ENCODE measurements around the gene SASH1. TPM values are rescaled to one million over a fixed set of nuclear protein-coding genes. Genes with fewer than 3 reads are reported as not detected.

The SASH1 gene
- total and polyA plus RNA-seq, 2 of the 8 experiments (the other 6 are each of a cell fraction or from before 2014, with no cell fraction given), result 6.0 to 20.2 TPM

DNA sequence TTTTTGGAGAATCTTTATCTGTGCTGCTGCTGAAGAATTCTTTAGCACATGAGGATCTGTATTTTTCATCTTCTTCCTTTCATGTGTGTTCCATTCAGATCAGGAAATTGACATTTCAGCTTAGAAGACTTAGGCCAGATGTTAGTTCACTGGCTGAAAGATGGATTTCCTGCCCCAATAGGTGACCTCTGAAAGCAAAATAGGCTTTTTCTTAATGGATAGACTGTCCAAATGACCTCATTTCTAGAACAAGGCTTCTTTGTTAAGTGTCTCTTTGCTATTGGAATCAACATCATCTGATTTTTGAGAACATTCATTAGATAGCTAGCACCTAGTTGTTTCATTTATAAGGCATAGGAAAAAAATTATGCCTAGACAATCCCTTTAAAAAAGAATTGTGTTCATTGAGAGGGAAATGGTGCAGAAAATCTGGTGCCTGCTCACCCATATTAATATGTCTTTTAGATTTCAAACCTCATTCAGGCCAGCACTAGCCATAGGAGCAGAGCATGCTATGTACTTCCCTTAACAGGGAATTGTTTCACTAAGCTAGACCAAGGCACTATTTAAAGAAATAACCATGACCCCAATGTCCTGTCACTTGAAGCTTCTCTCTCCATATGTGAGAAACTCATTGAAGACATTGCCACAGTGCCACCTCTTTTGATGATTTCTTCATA lies 13.6 kb upstream of the SASH1 start (continued):
- TF ChIP-seq, protein P1, sequence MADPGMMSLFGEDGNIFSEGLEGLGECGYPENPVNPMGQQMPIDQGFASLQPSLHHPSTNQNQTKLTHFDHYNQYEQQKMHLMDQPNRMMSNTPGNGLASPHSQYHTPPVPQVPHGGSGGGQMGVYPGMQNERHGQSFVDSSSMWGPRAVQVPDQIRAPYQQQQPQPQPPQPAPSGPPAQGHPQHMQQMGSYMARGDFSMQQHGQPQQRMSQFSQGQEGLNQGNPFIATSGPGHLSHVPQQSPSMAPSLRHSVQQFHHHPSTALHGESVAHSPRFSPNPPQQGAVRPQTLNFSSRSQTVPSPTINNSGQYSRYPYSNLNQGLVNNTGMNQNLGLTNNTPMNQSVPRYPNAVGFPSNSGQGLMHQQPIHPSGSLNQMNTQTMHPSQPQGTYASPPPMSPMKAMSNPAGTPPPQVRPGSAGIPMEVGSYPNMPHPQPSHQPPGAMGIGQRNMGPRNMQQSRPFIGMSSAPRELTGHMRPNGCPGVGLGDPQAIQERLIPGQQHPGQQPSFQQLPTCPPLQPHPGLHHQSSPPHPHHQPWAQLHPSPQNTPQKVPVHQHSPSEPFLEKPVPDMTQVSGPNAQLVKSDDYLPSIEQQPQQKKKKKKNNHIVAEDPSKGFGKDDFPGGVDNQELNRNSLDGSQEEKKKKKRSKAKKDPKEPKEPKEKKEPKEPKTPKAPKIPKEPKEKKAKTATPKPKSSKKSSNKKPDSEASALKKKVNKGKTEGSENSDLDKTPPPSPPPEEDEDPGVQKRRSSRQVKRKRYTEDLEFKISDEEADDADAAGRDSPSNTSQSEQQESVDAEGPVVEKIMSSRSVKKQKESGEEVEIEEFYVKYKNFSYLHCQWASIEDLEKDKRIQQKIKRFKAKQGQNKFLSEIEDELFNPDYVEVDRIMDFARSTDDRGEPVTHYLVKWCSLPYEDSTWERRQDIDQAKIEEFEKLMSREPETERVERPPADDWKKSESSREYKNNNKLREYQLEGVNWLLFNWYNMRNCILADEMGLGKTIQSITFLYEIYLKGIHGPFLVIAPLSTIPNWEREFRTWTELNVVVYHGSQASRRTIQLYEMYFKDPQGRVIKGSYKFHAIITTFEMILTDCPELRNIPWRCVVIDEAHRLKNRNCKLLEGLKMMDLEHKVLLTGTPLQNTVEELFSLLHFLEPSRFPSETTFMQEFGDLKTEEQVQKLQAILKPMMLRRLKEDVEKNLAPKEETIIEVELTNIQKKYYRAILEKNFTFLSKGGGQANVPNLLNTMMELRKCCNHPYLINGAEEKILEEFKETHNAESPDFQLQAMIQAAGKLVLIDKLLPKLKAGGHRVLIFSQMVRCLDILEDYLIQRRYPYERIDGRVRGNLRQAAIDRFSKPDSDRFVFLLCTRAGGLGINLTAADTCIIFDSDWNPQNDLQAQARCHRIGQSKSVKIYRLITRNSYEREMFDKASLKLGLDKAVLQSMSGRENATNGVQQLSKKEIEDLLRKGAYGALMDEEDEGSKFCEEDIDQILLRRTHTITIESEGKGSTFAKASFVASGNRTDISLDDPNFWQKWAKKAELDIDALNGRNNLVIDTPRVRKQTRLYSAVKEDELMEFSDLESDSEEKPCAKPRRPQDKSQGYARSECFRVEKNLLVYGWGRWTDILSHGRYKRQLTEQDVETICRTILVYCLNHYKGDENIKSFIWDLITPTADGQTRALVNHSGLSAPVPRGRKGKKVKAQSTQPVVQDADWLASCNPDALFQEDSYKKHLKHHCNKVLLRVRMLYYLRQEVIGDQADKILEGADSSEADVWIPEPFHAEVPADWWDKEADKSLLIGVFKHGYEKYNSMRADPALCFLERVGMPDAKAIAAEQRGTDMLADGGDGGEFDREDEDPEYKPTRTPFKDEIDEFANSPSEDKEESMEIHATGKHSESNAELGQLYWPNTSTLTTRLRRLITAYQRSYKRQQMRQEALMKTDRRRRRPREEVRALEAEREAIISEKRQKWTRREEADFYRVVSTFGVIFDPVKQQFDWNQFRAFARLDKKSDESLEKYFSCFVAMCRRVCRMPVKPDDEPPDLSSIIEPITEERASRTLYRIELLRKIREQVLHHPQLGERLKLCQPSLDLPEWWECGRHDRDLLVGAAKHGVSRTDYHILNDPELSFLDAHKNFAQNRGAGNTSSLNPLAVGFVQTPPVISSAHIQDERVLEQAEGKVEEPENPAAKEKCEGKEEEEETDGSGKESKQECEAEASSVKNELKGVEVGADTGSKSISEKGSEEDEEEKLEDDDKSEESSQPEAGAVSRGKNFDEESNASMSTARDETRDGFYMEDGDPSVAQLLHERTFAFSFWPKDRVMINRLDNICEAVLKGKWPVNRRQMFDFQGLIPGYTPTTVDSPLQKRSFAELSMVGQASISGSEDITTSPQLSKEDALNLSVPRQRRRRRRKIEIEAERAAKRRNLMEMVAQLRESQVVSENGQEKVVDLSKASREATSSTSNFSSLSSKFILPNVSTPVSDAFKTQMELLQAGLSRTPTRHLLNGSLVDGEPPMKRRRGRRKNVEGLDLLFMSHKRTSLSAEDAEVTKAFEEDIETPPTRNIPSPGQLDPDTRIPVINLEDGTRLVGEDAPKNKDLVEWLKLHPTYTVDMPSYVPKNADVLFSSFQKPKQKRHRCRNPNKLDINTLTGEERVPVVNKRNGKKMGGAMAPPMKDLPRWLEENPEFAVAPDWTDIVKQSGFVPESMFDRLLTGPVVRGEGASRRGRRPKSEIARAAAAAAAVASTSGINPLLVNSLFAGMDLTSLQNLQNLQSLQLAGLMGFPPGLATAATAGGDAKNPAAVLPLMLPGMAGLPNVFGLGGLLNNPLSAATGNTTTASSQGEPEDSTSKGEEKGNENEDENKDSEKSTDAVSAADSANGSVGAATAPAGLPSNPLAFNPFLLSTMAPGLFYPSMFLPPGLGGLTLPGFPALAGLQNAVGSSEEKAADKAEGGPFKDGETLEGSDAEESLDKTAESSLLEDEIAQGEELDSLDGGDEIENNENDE (IDR thresholded peaks at IDR 0.05; ENCODE audit: insufficient replicate concordance, low read length), result no peak
- TF ChIP-seq CREB1 (IDR thresholded peaks at IDR 0.05) (no peak), CHD1 (IDR thresholded peaks at IDR 0.05; ENCODE audit: low read depth, low read length) (no peak), RNF2 (IDR thresholded peaks at IDR 0.05; ENCODE audit: borderline replicate concordance, low read depth, low read length, missing control alignments, poor library complexity, severe bottlenecking) (no peak), KDM5A (IDR thresholded peaks at IDR 0.05; ENCODE audit: low read length) (no peak), BACH1 (IDR thresholded peaks at IDR 0.05; ENCODE audit: low read length) (no peak)
- TF ChIP-seq, protein P2, sequence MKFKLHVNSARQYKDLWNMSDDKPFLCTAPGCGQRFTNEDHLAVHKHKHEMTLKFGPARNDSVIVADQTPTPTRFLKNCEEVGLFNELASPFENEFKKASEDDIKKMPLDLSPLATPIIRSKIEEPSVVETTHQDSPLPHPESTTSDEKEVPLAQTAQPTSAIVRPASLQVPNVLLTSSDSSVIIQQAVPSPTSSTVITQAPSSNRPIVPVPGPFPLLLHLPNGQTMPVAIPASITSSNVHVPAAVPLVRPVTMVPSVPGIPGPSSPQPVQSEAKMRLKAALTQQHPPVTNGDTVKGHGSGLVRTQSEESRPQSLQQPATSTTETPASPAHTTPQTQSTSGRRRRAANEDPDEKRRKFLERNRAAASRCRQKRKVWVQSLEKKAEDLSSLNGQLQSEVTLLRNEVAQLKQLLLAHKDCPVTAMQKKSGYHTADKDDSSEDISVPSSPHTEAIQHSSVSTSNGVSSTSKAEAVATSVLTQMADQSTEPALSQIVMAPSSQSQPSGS (IDR thresholded peaks at IDR 0.05; ENCODE audit: low read length), result no peak

Measured in H1 (cell line).